HL-60 (cell line): ENCODE results near the gene MMP12.
"Not testable (repeated sequence)": the region's sequence is repeated elsewhere in the genome, so short reads cannot be mapped to it uniquely, and the experiment has no call there.

ENCODE experiments used
- GABPA ChIP-seq: IDR thresholded peaks from 2 replicates; pipeline ENCODE4 v1.6.1; 2012; ENCODE audit warnings: low read depth
- POLR2AphosphoS5 ChIP-seq: IDR thresholded peaks from 2 replicates; pipeline ENCODE4 v1.6.1; 2012; ENCODE audit warnings: low read depth
- SPI1 ChIP-seq: IDR thresholded peaks from 2 replicates; pipeline ENCODE4 v1.6.1; 2012; ENCODE audit warnings: low read depth, mild to moderate bottlenecking, borderline replicate concordance
- TF ChIP-seq, protein P1 (sequence below): IDR thresholded peaks from 2 replicates; pipeline ENCODE4 v1.6.1; 2012; ENCODE audit warnings: low read depth; ENCODE audit not compliant: insufficient replicate concordance
- TF ChIP-seq, protein P2 (sequence below): IDR thresholded peaks from one replicate; pipeline ENCODE4 v1.5.1; 2011; ENCODE audit warnings: low read length, control low read depth, inconsistent platforms; ENCODE audit not compliant: insufficient read depth

DNA sequence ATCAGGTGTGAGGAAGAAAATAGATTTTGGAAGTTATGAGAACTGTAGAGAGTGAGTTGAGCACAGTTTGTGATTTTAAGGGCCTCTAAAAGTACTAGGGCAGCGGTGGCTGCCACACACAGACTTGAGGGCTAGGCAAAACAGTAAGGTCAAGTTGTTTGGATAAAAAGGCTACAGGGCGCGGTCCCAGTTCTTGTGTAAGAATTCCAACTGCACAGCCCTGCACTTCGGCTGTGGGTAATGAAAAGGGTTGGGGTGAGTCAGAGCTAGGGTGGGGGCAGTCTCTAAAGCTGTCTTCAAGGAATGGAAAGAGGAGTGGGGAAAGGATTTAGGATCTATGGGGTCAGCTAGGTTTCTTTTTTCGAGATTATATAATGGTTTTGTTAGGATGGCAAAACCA, 31.1 kb upstream of the MMP12 start:
- TF ChIP-seq, protein P1, sequence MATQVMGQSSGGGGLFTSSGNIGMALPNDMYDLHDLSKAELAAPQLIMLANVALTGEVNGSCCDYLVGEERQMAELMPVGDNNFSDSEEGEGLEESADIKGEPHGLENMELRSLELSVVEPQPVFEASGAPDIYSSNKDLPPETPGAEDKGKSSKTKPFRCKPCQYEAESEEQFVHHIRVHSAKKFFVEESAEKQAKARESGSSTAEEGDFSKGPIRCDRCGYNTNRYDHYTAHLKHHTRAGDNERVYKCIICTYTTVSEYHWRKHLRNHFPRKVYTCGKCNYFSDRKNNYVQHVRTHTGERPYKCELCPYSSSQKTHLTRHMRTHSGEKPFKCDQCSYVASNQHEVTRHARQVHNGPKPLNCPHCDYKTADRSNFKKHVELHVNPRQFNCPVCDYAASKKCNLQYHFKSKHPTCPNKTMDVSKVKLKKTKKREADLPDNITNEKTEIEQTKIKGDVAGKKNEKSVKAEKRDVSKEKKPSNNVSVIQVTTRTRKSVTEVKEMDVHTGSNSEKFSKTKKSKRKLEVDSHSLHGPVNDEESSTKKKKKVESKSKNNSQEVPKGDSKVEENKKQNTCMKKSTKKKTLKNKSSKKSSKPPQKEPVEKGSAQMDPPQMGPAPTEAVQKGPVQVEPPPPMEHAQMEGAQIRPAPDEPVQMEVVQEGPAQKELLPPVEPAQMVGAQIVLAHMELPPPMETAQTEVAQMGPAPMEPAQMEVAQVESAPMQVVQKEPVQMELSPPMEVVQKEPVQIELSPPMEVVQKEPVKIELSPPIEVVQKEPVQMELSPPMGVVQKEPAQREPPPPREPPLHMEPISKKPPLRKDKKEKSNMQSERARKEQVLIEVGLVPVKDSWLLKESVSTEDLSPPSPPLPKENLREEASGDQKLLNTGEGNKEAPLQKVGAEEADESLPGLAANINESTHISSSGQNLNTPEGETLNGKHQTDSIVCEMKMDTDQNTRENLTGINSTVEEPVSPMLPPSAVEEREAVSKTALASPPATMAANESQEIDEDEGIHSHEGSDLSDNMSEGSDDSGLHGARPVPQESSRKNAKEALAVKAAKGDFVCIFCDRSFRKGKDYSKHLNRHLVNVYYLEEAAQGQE: not testable (repeated sequence)
- TF ChIP-seq, protein P2, sequence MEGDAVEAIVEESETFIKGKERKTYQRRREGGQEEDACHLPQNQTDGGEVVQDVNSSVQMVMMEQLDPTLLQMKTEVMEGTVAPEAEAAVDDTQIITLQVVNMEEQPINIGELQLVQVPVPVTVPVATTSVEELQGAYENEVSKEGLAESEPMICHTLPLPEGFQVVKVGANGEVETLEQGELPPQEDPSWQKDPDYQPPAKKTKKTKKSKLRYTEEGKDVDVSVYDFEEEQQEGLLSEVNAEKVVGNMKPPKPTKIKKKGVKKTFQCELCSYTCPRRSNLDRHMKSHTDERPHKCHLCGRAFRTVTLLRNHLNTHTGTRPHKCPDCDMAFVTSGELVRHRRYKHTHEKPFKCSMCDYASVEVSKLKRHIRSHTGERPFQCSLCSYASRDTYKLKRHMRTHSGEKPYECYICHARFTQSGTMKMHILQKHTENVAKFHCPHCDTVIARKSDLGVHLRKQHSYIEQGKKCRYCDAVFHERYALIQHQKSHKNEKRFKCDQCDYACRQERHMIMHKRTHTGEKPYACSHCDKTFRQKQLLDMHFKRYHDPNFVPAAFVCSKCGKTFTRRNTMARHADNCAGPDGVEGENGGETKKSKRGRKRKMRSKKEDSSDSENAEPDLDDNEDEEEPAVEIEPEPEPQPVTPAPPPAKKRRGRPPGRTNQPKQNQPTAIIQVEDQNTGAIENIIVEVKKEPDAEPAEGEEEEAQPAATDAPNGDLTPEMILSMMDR: not testable (repeated sequence)
- not testable (repeated sequence) for TF ChIP-seq GABPA, POLR2AphosphoS5, SPI1
